WTC11 (cell line): ENCODE data around the gene LHFPL2. TPM values are rescaled to one million over a fixed set of nuclear protein-coding genes. Genes with fewer than 3 reads are reported as not detected.

Source experiments
- ATAC-seq: fragments of 200-7000 bp; cut with Tn5 transposase; 2 replicates; pipeline ENCODE4 v1.10.0; 2021; ENCODE audit warnings: mild to moderate bottlenecking, moderate library complexity
- CTCF ChIA-PET: fragments of 300-600 bp; sonication (Branson Sonifier 250); formaldehyde crosslinking; loops from one replicate; lab custom pipeline; 2021; ENCODE audit warnings: antibody characterized with exemption; lab: Charles Lee
- POLR2A ChIA-PET: fragments of 350-600 bp; sonication (Branson Sonifier 250); formaldehyde crosslinking; loops from one replicate; lab custom pipeline; 2021; ENCODE audit warnings: antibody characterized with exemption; lab: Charles Lee
- DNase-seq: peaks from one replicate; pipeline ENCODE4 v3.0.0; 2021; ENCODE audit warnings: low spot score
- H3K27ac Mint-ChIP-seq: 2 replicates; pipeline ENCODE4 v1.8.0; 2021; ENCODE audit warnings: mixed read lengths
- H3K27me3 Mint-ChIP-seq: 2 replicates; pipeline ENCODE4 v1.8.0; 2021; ENCODE audit warnings: low read depth, mild to moderate bottlenecking, moderate library complexity, mixed read lengths
- H3K36me3 Mint-ChIP-seq: 2 replicates; pipeline ENCODE4 v1.8.0; 2021; ENCODE audit warnings: mixed read lengths
- H3K4me1 Mint-ChIP-seq: 2 replicates; pipeline ENCODE4 v1.8.0; 2022; ENCODE audit warnings: mixed read lengths
- H3K4me3 Mint-ChIP-seq: 2 replicates; pipeline ENCODE4 v1.8.0; 2021; ENCODE audit warnings: mild to moderate bottlenecking, moderate library complexity, mixed read lengths
- H3K9me3 Mint-ChIP-seq: 2 replicates; pipeline ENCODE4 v1.8.0; 2021; ENCODE audit warnings: mixed read lengths
- ATF1 ChIP-seq: sonication (generic); formaldehyde crosslinking; IDR thresholded peaks from 2 replicates; pipeline ENCODE4 v1.8.1; 2023; ENCODE audit warnings: mild to moderate bottlenecking, moderate library complexity, missing genetic modification reagents
- CREM ChIP-seq: sonication (generic); formaldehyde crosslinking; IDR thresholded peaks from 2 replicates; pipeline ENCODE4 v1.8.1; 2022; ENCODE audit warnings: mild to moderate bottlenecking, missing genetic modification reagents, moderate library complexity
- ELF4 ChIP-seq: sonication (generic); formaldehyde crosslinking; IDR thresholded peaks from 2 replicates; pipeline ENCODE4 v1.8.1; 2022; ENCODE audit warnings: low read depth, mild to moderate bottlenecking, moderate library complexity, missing genetic modification reagents
- ESRRA ChIP-seq: sonication (generic); formaldehyde crosslinking; IDR thresholded peaks from 2 replicates; pipeline ENCODE4 v1.8.1; 2022; ENCODE audit warnings: mild to moderate bottlenecking, missing genetic modification reagents, borderline replicate concordance
- GABPB1 ChIP-seq: sonication (generic); formaldehyde crosslinking; IDR thresholded peaks from 2 replicates; pipeline ENCODE4 v1.8.1; 2023; ENCODE audit warnings: mild to moderate bottlenecking, missing genetic modification reagents
- HMGA2 ChIP-seq: fragments of 250-450 bp; sonication (Bioruptor Pico); IDR thresholded peaks from 2 replicates; pipeline ENCODE4 v1.4.0; 2021; ENCODE audit warnings: mild to moderate bottlenecking, moderate library complexity
- JUN ChIP-seq: sonication (generic); formaldehyde crosslinking; IDR thresholded peaks from 2 replicates; pipeline ENCODE4 v1.8.0; 2023; ENCODE audit warnings: mild to moderate bottlenecking, missing genetic modification reagents
- NR1H2 ChIP-seq: sonication (generic); formaldehyde crosslinking; IDR thresholded peaks from 2 replicates; pipeline ENCODE4 v1.9.0; 2021; ENCODE audit warnings: mild to moderate bottlenecking, moderate library complexity, missing genetic modification reagents
- NR3C1 ChIP-seq: sonication (generic); formaldehyde crosslinking; conservative IDR thresholded peaks from 2 replicates; pipeline ENCODE4 v1.8.1; 2023; ENCODE audit warnings: low read depth, mild to moderate bottlenecking, missing genetic modification reagents
- OVOL2 ChIP-seq: fragments of 250-450 bp; sonication (Bioruptor Pico); IDR thresholded peaks from 2 replicates; pipeline ENCODE4 v1.9.0; 2021; ENCODE audit warnings: mild to moderate bottlenecking, borderline replicate concordance
- RELA ChIP-seq: sonication (generic); formaldehyde crosslinking; IDR thresholded peaks from 2 replicates; pipeline ENCODE4 v1.8.1; 2022; ENCODE audit warnings: missing genetic modification reagents, mild to moderate bottlenecking, borderline replicate concordance
- ZBTB21 ChIP-seq: sonication (generic); formaldehyde crosslinking; IDR thresholded peaks from 2 replicates; pipeline ENCODE4 v1.8.1; 2023; ENCODE audit warnings: mild to moderate bottlenecking, missing genetic modification reagents, borderline replicate concordance
- ZNF219 ChIP-seq: sonication (generic); formaldehyde crosslinking; IDR thresholded peaks from 2 replicates; pipeline ENCODE4 v1.8.0; 2023; ENCODE audit warnings: missing genetic modification reagents, mild to moderate bottlenecking, borderline replicate concordance
- total RNA-seq: library from RNA; stranded (reverse); gene quantifications from 3 replicates; pipeline ENCODE4 v1.2.3, GENCODE V29; 2021
- TF ChIP-seq, protein P1 (sequence below): sonication (generic); formaldehyde crosslinking; IDR thresholded peaks from 2 replicates; pipeline ENCODE4 v1.8.1; 2023; ENCODE audit warnings: mild to moderate bottlenecking, missing genetic modification reagents
- TF ChIP-seq, protein P2 (sequence below): sonication (generic); formaldehyde crosslinking; IDR thresholded peaks from 2 replicates; pipeline ENCODE4 v1.8.1; 2022; ENCODE audit warnings: mild to moderate bottlenecking, moderate library complexity, missing genetic modification reagents
- TF ChIP-seq, protein P3 (sequence below): fragments of 250-450 bp; sonication (Bioruptor Pico); IDR thresholded peaks from 2 replicates; pipeline ENCODE4 v1.9.0; 2021; ENCODE audit warnings: mild to moderate bottlenecking
- TF ChIP-seq, protein P4 (sequence below): fragments of 250-450 bp; sonication (Bioruptor Pico); IDR thresholded peaks from 2 replicates; pipeline ENCODE4 v1.9.0; 2021; ENCODE audit warnings: mild to moderate bottlenecking, borderline replicate concordance
- TF ChIP-seq, protein P5 (sequence below): sonication (generic); formaldehyde crosslinking; IDR thresholded peaks from 2 replicates; pipeline ENCODE4 v1.8.1; 2022; ENCODE audit warnings: low read depth, mild to moderate bottlenecking, moderate library complexity, missing genetic modification reagents, borderline replicate concordance
- TF ChIP-seq, protein P6 (sequence below): fragments of 250-450 bp; sonication (Bioruptor Pico); IDR thresholded peaks from 2 replicates; pipeline ENCODE4 v1.9.0; 2021; ENCODE audit warnings: mild to moderate bottlenecking
- TF ChIP-seq, protein P7 (sequence below): sonication (generic); formaldehyde crosslinking; IDR thresholded peaks from 2 replicates; pipeline ENCODE4 v1.8.0; 2022; ENCODE audit warnings: mild to moderate bottlenecking, missing genetic modification reagents

The LHFPL2 gene
- total RNA-seq, 1 experiment from 2014 or later, result 40.6 TPM

DNA sequence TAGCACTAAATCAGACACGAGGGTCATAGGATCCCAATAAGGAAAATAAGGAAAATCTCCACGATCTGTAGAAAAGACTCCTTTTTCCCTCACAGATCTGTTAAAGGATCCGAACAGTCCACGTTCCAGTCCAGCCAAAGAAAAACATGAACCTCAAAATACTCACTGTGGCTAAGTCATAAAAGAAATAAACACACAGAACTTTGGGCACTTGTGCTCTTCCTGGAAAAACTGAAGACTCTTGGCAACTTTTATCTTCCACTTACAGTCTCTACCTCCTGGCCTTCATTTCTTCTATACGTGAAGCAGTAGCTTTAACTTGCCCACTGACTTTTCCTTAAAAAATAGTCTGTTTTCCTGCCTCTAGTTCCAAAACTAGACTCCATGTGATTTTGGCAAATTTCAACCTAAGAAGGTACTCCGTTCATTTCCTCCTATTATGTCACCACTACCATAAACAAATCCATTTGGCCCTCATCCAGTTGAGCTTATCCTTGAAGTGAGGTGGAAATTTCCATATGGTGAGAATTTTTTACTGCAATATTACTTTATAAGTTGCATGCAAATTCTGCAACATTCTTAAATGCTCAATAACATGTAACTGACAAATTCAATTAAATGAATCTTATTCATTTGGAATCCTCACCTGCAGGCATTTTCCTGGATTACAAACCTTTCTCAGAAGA is 5.3 kb upstream of the LHFPL2 start:
- peaks cover 11% of the 10 kb centered on the region for H3K9me3 Mint-ChIP-seq
- no peak for TF ChIP-seq JUN (CRISPR knock-in tag)
- TF ChIP-seq GABPB1 (CRISPR knock-in tag), result no peak
- TF ChIP-seq, protein P1, sequence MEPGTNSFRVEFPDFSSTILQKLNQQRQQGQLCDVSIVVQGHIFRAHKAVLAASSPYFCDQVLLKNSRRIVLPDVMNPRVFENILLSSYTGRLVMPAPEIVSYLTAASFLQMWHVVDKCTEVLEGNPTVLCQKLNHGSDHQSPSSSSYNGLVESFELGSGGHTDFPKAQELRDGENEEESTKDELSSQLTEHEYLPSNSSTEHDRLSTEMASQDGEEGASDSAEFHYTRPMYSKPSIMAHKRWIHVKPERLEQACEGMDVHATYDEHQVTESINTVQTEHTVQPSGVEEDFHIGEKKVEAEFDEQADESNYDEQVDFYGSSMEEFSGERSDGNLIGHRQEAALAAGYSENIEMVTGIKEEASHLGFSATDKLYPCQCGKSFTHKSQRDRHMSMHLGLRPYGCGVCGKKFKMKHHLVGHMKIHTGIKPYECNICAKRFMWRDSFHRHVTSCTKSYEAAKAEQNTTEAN, result no peak
- no peak for TF ChIP-seq RELA
- no peak for TF ChIP-seq ELF4
- peaks cover 14% of the 10 kb centered on the region for H3K4me1 Mint-ChIP-seq
- H3K27ac Mint-ChIP-seq, result no peak overlapping the region
- ChIA-PET CTCF (no interaction called here), POLR2A (no interaction called here)
- ATAC-seq (no peak), DNase-seq (no peak)
- peaks cover 2% of the 10 kb centered on the region; the same call in 1 of the 2 replicates for H3K36me3 Mint-ChIP-seq
- H3K4me3 Mint-ChIP-seq, result no peak overlapping the region
- no peaks in the 10 kb centered on the region for H3K27me3 Mint-ChIP-seq

DNA sequence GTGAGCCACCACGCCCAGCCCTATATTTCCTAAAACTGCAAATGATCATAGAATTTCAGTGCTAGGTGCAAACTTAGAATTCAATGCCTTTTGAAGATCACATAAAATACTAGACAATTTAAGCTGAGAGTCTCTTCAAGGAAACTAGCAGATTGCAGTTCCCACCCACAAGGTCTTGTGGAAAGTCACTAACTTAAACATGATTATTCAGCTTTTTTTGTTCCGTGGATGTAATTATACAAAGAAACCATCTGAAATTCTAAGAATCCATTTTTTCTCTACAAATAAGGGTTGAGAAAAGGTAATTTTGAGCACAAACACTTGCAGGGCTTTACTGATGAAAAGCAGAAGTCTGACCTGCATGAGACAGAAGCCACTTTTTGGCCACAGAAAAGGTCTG is 4.5 kb upstream of the LHFPL2 start:
- DNase-seq (no peak), ATAC-seq (no peak)
- H3K36me3 Mint-ChIP-seq, result peaks cover 2% of the 10 kb centered on the region; the same call in 1 of the 2 replicates
- H3K4me1 Mint-ChIP-seq, result peaks cover 14% of the 10 kb centered on the region
- no peaks in the 10 kb centered on the region for H3K27me3 Mint-ChIP-seq
- H3K4me3 Mint-ChIP-seq, result no peak overlapping the region
- peaks cover 11% of the 10 kb centered on the region for H3K9me3 Mint-ChIP-seq
- POLR2A ChIA-PET, result no interaction called here
- H3K27ac Mint-ChIP-seq, result no peak overlapping the region
- CTCF ChIA-PET, result no interaction called here
- TF ChIP-seq NR3C1 (CRISPR knock-in tag) (no peak), ZBTB21 (CRISPR knock-in tag) (no peak), ATF1 (CRISPR knock-in tag) (no peak), GABPB1 (CRISPR knock-in tag) (no peak), HMGA2 (CRISPR knock-in tag) (no peak), CREM (CRISPR knock-in tag) (no peak)
- TF ChIP-seq, protein P2, sequence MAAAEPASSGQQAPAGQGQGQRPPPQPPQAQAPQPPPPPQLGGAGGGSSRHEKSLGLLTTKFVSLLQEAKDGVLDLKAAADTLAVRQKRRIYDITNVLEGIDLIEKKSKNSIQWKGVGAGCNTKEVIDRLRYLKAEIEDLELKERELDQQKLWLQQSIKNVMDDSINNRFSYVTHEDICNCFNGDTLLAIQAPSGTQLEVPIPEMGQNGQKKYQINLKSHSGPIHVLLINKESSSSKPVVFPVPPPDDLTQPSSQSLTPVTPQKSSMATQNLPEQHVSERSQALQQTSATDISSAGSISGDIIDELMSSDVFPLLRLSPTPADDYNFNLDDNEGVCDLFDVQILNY (CRISPR knock-in tag), result no peak
- TF ChIP-seq, protein P3, sequence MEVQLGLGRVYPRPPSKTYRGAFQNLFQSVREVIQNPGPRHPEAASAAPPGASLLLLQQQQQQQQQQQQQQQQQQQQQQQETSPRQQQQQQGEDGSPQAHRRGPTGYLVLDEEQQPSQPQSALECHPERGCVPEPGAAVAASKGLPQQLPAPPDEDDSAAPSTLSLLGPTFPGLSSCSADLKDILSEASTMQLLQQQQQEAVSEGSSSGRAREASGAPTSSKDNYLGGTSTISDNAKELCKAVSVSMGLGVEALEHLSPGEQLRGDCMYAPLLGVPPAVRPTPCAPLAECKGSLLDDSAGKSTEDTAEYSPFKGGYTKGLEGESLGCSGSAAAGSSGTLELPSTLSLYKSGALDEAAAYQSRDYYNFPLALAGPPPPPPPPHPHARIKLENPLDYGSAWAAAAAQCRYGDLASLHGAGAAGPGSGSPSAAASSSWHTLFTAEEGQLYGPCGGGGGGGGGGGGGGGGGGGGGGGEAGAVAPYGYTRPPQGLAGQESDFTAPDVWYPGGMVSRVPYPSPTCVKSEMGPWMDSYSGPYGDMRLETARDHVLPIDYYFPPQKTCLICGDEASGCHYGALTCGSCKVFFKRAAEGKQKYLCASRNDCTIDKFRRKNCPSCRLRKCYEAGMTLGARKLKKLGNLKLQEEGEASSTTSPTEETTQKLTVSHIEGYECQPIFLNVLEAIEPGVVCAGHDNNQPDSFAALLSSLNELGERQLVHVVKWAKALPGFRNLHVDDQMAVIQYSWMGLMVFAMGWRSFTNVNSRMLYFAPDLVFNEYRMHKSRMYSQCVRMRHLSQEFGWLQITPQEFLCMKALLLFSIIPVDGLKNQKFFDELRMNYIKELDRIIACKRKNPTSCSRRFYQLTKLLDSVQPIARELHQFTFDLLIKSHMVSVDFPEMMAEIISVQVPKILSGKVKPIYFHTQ, result no peak

DNA sequence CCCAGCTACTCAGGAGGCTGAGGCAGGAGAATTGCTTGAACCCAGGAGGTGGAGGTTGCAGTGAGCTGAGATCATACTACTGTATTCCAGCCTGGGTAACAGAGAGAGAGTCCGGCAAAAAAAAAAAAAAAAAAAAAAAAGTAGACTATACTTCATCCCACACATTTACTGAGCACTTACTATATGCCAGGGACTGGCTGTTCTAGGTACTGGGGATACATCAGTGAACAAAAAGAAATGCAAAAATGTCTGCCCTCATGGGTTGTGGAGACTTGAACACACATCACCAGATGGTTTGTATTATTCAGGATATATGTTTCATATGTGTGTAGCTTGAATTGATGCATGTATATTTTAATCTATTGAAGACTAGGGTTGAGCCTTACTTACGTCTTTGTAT is 2.9 kb upstream of the LHFPL2 start:
- CTCF ChIA-PET, result no interaction called here
- peaks cover 4% of the 10 kb centered on the region; the same call in 1 of the 2 replicates for H3K9me3 Mint-ChIP-seq
- H3K4me1 Mint-ChIP-seq, result peaks cover 23% of the 10 kb centered on the region
- TF ChIP-seq NR1H2 (CRISPR knock-in tag) (no peak), ATF1 (CRISPR knock-in tag) (no peak), ESRRA (CRISPR knock-in tag) (no peak), OVOL2 (CRISPR knock-in tag) (no peak), ZNF219 (no peak)
- TF ChIP-seq, protein P4, sequence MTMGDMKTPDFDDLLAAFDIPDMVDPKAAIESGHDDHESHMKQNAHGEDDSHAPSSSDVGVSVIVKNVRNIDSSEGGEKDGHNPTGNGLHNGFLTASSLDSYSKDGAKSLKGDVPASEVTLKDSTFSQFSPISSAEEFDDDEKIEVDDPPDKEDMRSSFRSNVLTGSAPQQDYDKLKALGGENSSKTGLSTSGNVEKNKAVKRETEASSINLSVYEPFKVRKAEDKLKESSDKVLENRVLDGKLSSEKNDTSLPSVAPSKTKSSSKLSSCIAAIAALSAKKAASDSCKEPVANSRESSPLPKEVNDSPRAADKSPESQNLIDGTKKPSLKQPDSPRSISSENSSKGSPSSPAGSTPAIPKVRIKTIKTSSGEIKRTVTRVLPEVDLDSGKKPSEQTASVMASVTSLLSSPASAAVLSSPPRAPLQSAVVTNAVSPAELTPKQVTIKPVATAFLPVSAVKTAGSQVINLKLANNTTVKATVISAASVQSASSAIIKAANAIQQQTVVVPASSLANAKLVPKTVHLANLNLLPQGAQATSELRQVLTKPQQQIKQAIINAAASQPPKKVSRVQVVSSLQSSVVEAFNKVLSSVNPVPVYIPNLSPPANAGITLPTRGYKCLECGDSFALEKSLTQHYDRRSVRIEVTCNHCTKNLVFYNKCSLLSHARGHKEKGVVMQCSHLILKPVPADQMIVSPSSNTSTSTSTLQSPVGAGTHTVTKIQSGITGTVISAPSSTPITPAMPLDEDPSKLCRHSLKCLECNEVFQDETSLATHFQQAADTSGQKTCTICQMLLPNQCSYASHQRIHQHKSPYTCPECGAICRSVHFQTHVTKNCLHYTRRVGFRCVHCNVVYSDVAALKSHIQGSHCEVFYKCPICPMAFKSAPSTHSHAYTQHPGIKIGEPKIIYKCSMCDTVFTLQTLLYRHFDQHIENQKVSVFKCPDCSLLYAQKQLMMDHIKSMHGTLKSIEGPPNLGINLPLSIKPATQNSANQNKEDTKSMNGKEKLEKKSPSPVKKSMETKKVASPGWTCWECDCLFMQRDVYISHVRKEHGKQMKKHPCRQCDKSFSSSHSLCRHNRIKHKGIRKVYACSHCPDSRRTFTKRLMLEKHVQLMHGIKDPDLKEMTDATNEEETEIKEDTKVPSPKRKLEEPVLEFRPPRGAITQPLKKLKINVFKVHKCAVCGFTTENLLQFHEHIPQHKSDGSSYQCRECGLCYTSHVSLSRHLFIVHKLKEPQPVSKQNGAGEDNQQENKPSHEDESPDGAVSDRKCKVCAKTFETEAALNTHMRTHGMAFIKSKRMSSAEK, result no peak
- TF ChIP-seq, protein P5, sequence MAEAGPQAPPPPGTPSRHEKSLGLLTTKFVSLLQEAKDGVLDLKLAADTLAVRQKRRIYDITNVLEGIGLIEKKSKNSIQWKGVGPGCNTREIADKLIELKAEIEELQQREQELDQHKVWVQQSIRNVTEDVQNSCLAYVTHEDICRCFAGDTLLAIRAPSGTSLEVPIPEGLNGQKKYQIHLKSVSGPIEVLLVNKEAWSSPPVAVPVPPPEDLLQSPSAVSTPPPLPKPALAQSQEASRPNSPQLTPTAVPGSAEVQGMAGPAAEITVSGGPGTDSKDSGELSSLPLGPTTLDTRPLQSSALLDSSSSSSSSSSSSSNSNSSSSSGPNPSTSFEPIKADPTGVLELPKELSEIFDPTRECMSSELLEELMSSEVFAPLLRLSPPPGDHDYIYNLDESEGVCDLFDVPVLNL (CRISPR knock-in tag), result no peak
- TF ChIP-seq, protein P6, sequence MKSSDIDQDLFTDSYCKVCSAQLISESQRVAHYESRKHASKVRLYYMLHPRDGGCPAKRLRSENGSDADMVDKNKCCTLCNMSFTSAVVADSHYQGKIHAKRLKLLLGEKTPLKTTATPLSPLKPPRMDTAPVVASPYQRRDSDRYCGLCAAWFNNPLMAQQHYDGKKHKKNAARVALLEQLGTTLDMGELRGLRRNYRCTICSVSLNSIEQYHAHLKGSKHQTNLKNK (CRISPR knock-in tag), result no peak
- TF ChIP-seq, protein P7, sequence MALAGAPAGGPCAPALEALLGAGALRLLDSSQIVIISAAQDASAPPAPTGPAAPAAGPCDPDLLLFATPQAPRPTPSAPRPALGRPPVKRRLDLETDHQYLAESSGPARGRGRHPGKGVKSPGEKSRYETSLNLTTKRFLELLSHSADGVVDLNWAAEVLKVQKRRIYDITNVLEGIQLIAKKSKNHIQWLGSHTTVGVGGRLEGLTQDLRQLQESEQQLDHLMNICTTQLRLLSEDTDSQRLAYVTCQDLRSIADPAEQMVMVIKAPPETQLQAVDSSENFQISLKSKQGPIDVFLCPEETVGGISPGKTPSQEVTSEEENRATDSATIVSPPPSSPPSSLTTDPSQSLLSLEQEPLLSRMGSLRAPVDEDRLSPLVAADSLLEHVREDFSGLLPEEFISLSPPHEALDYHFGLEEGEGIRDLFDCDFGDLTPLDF, result no peak

More for the DNA sequence above, 2.9 kb upstream of the LHFPL2 start:
- no peak overlapping the region for H3K4me3 Mint-ChIP-seq
- DNase-seq (no peak), ATAC-seq (no peak)
- no peak overlapping the region for H3K27ac Mint-ChIP-seq
- no peaks in the 10 kb centered on the region; the same call in 1 of the 2 replicates for H3K27me3 Mint-ChIP-seq
- peaks cover 2% of the 10 kb centered on the region; the same call in 1 of the 2 replicates for H3K36me3 Mint-ChIP-seq
- POLR2A ChIA-PET, result no interaction called here
